Activated naive CD4-positive, alpha-beta T cell treated with anti-CD3 and anti-CD28 coated beads, Interleukin-2, amount 50 U/mL, for 24 hours (primary cell): ENCODE results near the gene AVEN.
"Not testable (repeated sequence)": the region's sequence is repeated elsewhere in the genome, so short reads cannot be mapped to it uniquely, and the experiment has no call there.

Experiments
- H3K27ac Mint-ChIP-seq: one replicate; pipeline ENCODE4 v1.8.0; 2021; ENCODE audit warnings: mild to moderate bottlenecking, mixed read lengths
- H3K27me3 Mint-ChIP-seq: one replicate; pipeline ENCODE4 v1.8.0; 2021; ENCODE audit warnings: mixed read lengths
- H3K36me3 Mint-ChIP-seq: one replicate; pipeline ENCODE4 v1.8.0; 2021; ENCODE audit warnings: mixed read lengths
- H3K4me1 Mint-ChIP-seq: one replicate; pipeline ENCODE4 v1.8.0; 2021; ENCODE audit warnings: mixed read lengths
- H3K4me3 Mint-ChIP-seq: one replicate; pipeline ENCODE4 v1.8.0; 2021; ENCODE audit warnings: mild to moderate bottlenecking, mixed read lengths
- H3K9me3 Mint-ChIP-seq: one replicate; pipeline ENCODE4 v1.8.0; 2021; ENCODE audit warnings: mixed read lengths

Gene AVEN

GRCh38 chr15:33839540-33839939, 199.5 kb downstream of the AVEN start:
- Mint-ChIP-seq H3K27ac (no peak overlapping the region), H3K4me3 (no peak overlapping the region), H3K9me3 (no peaks in the 10 kb centered on the region), H3K4me1 (no peaks in the 10 kb centered on the region), H3K27me3 (peaks cover 7% of the 10 kb centered on the region), H3K36me3 (no peaks in the 10 kb centered on the region)

DNA sequence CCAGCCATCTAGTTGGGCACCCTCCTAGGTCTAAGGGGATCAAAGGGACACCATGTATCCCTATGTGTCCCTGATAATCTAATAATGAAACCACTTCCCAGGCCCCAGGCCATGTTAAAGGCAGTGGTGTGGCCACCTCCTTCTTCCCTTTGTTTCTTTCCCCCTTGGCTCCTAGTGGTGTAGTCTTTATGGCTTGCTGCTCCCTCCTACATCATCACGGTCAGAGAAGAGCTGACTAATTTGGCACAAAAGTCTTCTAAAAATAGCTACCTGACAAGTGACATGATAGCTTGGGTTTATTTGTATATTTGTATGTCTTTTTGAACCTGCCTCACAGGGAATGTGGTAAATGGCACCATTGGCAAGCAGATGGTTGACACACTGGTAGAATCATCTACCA, 201.7 kb downstream of the AVEN start:
- Mint-ChIP-seq H3K9me3 (no peaks in the 10 kb centered on the region), H3K27ac (no peak overlapping the region), H3K27me3 (peaks cover 5% of the 10 kb centered on the region), H3K36me3 (no peaks in the 10 kb centered on the region), H3K4me1 (no peaks in the 10 kb centered on the region), H3K4me3 (no peak overlapping the region)

GRCh38 chr15:33834892-33835743, 203.9 kb downstream of the AVEN start:
- H3K27ac Mint-ChIP-seq: no peak overlapping the region
- no peak overlapping the region for H3K4me3 Mint-ChIP-seq

DNA sequence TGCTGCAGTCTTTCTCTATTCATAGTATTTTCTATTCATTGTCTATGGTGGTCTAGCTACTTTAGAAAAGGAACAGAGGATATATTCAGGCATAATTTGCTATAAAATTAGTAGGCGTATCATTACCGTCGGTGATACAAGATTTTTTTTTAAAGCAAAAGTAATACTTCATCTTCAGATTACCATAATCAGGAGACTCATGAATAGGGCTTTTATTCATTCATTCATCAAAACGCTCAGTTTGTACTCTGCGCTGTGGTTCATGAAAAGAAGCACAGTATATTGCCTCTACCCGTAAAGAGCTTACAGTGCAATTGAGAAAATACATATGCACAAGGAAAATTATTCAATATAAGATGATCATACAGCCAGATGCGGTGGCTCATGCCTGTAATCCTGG, 207.4 kb downstream of the AVEN start:
- no peaks in the 10 kb centered on the region for H3K36me3 Mint-ChIP-seq
- H3K27ac Mint-ChIP-seq: no peak overlapping the region
- H3K9me3 Mint-ChIP-seq: no peaks in the 10 kb centered on the region
- peaks cover 2% of the 10 kb centered on the region for H3K27me3 Mint-ChIP-seq
- H3K4me3 Mint-ChIP-seq: no peak overlapping the region
- no peaks in the 10 kb centered on the region for H3K4me1 Mint-ChIP-seq

More at GRCh38 chr15:33834892-33835743, 203.9 kb downstream of the AVEN start:
- Mint-ChIP-seq H3K27me3 (peaks cover 2% of the 10 kb centered on the region), H3K9me3 (no peaks in the 10 kb centered on the region), H3K4me1 (no peaks in the 10 kb centered on the region), H3K36me3 (no peaks in the 10 kb centered on the region)

GRCh38 chr15:33830351-33830750, 208.7 kb downstream of the AVEN start:
- Mint-ChIP-seq H3K4me3 (no peak overlapping the region), H3K4me1 (no peaks in the 10 kb centered on the region), H3K9me3 (no peaks in the 10 kb centered on the region), H3K36me3 (no peaks in the 10 kb centered on the region), H3K27ac (no peak overlapping the region), H3K27me3 (peaks cover 2% of the 10 kb centered on the region)

GRCh38 chr15:33826201-33826600, 212.8 kb downstream of the AVEN start:
- Mint-ChIP-seq H3K9me3 (no peaks in the 10 kb centered on the region), H3K4me1 (no peaks in the 10 kb centered on the region), H3K27me3 (no peaks in the 10 kb centered on the region), H3K36me3 (no peaks in the 10 kb centered on the region), H3K27ac (no peak overlapping the region), H3K4me3 (no peak overlapping the region)

- no peak overlapping the region for H3K4me3 Mint-ChIP-seq
- H3K9me3 Mint-ChIP-seq: no peaks in the 10 kb centered on the region
- H3K36me3 Mint-ChIP-seq: no peaks in the 10 kb centered on the region
- H3K27me3 Mint-ChIP-seq: no peaks in the 10 kb centered on the region
- H3K27ac Mint-ChIP-seq: no peak overlapping the region
- no peaks in the 10 kb centered on the region for H3K4me1 Mint-ChIP-seq
Measured at GRCh38 chr15:33825453-33825852, 213.6 kb downstream of the AVEN start.

- H3K4me1 Mint-ChIP-seq: no peaks in the 10 kb centered on the region
- H3K27ac Mint-ChIP-seq: no peak overlapping the region
- H3K4me3 Mint-ChIP-seq: no peak overlapping the region
- H3K36me3 Mint-ChIP-seq: no peaks in the 10 kb centered on the region
- no peaks in the 10 kb centered on the region for H3K27me3 Mint-ChIP-seq
- H3K9me3 Mint-ChIP-seq: no peaks in the 10 kb centered on the region
Measured at GRCh38 chr15:33823119-33823518, 215.9 kb downstream of the AVEN start.

GRCh38 chr15:33822479-33822878, 216.5 kb downstream of the AVEN start:
- H3K4me1 Mint-ChIP-seq: no peaks in the 10 kb centered on the region
- no peaks in the 10 kb centered on the region for H3K36me3 Mint-ChIP-seq
- H3K4me3 Mint-ChIP-seq: no peak overlapping the region
- no peak overlapping the region for H3K27ac Mint-ChIP-seq
- no peaks in the 10 kb centered on the region for H3K9me3 Mint-ChIP-seq
- H3K27me3 Mint-ChIP-seq: no peaks in the 10 kb centered on the region

DNA sequence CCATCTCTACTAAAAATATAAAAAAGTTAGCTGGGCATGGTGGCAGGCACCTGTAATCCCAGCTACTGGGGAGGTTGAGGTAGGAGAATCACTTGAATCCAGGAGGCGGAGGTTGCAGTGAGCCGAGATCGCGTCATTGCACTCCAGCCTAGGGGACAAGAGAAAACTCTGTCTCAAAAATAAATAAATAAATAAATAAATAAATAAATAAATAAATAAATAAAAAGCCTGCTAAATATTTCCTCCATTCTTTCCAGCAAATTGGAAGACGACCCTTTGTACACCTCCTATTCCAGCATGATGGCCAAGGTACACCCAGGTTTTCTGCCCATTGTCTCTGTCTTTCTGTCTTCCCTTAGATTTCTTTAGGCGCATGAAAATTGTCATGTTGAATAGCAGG, 219.5 kb downstream of the AVEN start:
- H3K4me3 Mint-ChIP-seq, H3K27me3 Mint-ChIP-seq, H3K9me3 Mint-ChIP-seq, H3K4me1 Mint-ChIP-seq, H3K27ac Mint-ChIP-seq, H3K36me3 Mint-ChIP-seq: not testable (repeated sequence)
